ENCODE results near the gene DCDC2B. TPM values are rescaled to one million over a fixed set of nuclear protein-coding genes. Genes with fewer than 3 reads are reported as not detected.

Gene DCDC2B
- total RNA-seq, 4 donors from 2014 or later, result not detected

DNA sequence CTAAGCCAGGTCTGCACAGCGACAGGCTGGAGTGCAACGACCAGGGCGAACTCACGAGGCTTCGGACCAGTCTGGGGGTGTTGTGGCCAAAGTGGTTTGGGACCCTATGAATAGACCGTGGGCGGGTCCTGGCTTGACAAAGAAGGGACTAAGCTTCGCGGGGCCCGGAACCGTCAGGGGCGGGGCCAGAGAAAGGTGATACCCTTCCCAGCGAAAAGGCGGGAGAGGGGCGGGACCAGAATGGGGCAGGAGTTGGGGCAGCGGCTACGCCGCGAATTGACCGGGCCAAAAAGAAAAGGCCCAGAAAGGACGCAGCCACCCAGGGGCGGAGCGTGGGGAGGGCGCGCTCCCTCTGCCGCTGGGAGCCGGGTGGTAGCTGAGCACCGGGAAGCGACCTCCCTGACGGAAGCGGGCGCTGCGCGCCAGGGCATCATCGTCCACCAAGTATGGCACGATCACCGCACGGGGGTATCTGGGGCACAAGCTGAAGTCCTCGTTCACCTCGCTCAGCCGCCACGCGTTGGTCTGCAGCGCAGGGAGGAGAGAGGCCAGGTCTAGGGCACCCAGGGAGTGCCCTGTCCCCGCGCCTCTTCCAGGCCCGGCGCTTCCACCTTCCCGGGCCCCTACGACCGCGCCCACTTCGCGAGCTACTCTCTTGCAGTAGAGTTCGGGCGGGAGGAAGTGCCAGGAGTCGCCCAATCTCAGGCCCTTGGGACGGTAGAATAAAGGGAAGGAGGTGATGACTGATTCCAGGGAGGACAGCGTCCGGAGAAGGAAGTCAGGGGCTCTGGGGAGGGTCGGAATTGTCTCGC is 31.5 kb downstream of the DCDC2B start:
- Histone ChIP-seq H3K9me3 (no peaks in the 10 kb centered on the region), H3K27me3 (no peaks in the 10 kb centered on the region), H3K4me1 (peaks cover 10 to 13% of the 10 kb centered on the region in 2 donors), H3K36me3 (no peaks in the 10 kb centered on the region), H3K27ac (peak overlapping the region; percentile 59 to 74 (median 71)), H3K4me3 (peak overlapping the region; percentile 62 to 74 (median 64))
- ATAC-seq, result peak; percentile 36 to 45
- TF ChIP-seq CTCF (IDR thresholded peaks at IDR 0.05 in 4 of 5, conservative IDR thresholded peaks at IDR 0.05 in 1 of 5), result peak in 2 of 5 experiments; percentile 24 to 35
- TF ChIP-seq POLR2A (IDR thresholded peaks at IDR 0.05), result peak; percentile 48 to 54
- intact Hi-C loops (cut with DNase I; ENCODE audit: low total_unique reads), result loop anchor here (2.0 to 5.0 kb wide), 4 partner anchors 18 to 168 kb away; partner anchors contain the start of genes EIF3I, HDAC1, KPNA6 and TMEM234
- in situ Hi-C loops (cut with MboI; ENCODE audit: low sequenced_read_pairs in 4 of 4), result no loop called here
- DNase-seq, result peak in 1 of 2 donors; percentile 39

DNA sequence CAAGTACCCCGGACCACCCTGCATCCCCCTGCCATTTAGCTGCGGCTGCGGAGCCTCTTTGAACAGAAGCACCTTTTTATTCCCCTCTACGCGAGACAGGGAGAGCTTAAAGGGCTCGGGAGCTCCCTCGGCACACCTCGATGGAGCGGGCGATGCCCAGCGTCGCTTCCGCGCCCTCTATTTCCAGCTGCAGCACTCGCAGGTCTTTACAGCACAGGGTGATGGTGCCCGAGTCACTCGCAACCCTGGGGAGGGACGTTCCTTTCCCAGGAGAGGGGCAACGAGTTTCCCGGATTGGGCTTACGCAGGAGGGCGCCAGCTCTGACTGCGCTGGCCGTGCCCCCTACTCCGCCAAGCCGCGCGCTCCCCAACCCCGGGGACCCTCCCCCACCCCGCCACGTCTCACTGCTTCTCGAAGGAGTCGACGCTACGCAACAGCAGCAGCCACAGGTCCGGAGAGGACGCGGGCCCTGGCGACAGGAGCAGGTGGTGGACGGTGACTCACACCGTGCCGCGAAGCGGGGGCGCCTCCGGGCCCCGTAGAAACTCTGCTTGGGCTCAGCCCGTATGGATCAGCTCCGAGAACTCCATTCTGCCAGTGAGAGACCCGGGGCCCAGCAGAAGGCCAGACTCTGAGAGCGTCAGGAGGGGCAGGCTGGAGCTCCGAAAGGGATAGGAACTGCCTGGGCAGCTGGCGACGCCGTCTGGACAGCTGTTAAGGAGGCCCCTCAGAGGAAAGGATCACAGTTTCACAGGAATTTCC is 32.3 kb downstream of the DCDC2B start:
- no peaks in the 10 kb centered on the region for H3K36me3 ChIP-seq
- in situ Hi-C loops (cut with MboI; ENCODE audit: low sequenced_read_pairs in 4 of 4) (no loop called here), intact Hi-C loops (cut with DNase I; ENCODE audit: low total_unique reads) (loop anchor here (2.0 to 5.0 kb wide), 4 partner anchors 18 to 168 kb away; partner anchors contain the start of genes EIF3I, HDAC1, KPNA6 and TMEM234)
- H3K27ac ChIP-seq, result peak overlapping the region; percentile 59 to 74 (median 71)
- no peaks in the 10 kb centered on the region for H3K9me3 ChIP-seq
- peak; percentile 82 for ATAC-seq
- peak overlapping the region; percentile 62 to 74 (median 64) for H3K4me3 ChIP-seq
- no peaks in the 10 kb centered on the region for H3K27me3 ChIP-seq
- TF ChIP-seq CTCF (IDR thresholded peaks at IDR 0.05 in 4 of 5, conservative IDR thresholded peaks at IDR 0.05 in 1 of 5), result no peak
- TF ChIP-seq POLR2A (IDR thresholded peaks at IDR 0.05), result peak; percentile 21 to 32
- peaks cover 11 to 20% of the 10 kb centered on the region in 2 donors for H3K4me1 ChIP-seq
- peak in 1 of 2 donors; percentile 64 for DNase-seq

GRCh38 chr1:32242341-32242851 is 33.5 kb downstream of the DCDC2B start:
- DNase-seq (no peak), ATAC-seq (no peak)
- TF ChIP-seq POLR2A (IDR thresholded peaks at IDR 0.05) (no peak), CTCF (IDR thresholded peaks at IDR 0.05 in 4 of 5, conservative IDR thresholded peaks at IDR 0.05 in 1 of 5) (no peak)
- no peaks in the 10 kb centered on the region for H3K27me3 ChIP-seq
- no peak overlapping the region for H3K4me3 ChIP-seq
- intact Hi-C loops (cut with DNase I; ENCODE audit: low total_unique reads) (loop anchor here (5.0 kb wide), 2 partner anchors 50 to 135 kb away; partner anchors contain the start of genes HDAC1 and KPNA6), in situ Hi-C loops (cut with MboI; ENCODE audit: low sequenced_read_pairs in 4 of 4) (no loop called here)
- no peaks in the 10 kb centered on the region for H3K36me3 ChIP-seq
- peak overlapping the region in 3 of 4 donors; percentile 71 to 74 (median 71) for H3K27ac ChIP-seq
- H3K4me1 ChIP-seq, result peaks cover 23 to 27% of the 10 kb centered on the region in 2 donors
- no peaks in the 10 kb centered on the region for H3K9me3 ChIP-seq

GRCh38 chr1:32246888-32247273 is 38.0 kb downstream of the DCDC2B start, which contains the start of gene FAM167B:
Gene FAM167B (plus strand): TSS chr1:32247222. CDS start chr1:32247422, 200 bp downstream.
- peak within 1 kb of the TSS in 1 of 4 donors; percentile 3 for H3K4me3 ChIP-seq
- peak; percentile 31 to 50 for ATAC-seq
- peak in 1 of 2 donors; percentile 16 for DNase-seq
- H3K27me3 ChIP-seq, result no peaks in the 10 kb centered on the region
- TF ChIP-seq POLR2A (IDR thresholded peaks at IDR 0.05), result no peak
- TF ChIP-seq CTCF (IDR thresholded peaks at IDR 0.05 in 4 of 5, conservative IDR thresholded peaks at IDR 0.05 in 1 of 5), result no peak
- in situ Hi-C loops (cut with MboI; ENCODE audit: low sequenced_read_pairs in 4 of 4) (no loop called here), intact Hi-C loops (cut with DNase I; ENCODE audit: low total_unique reads) (no loop called here)
- H3K36me3 ChIP-seq, result no peaks in the 10 kb centered on the region
- H3K27ac ChIP-seq, result peak within 1 kb of the TSS; percentile 64 to 76 (median 70)
- no peaks in the 10 kb centered on the region for H3K9me3 ChIP-seq
- H3K4me1 ChIP-seq, result peaks cover 21 to 45% of the 10 kb centered on the region in 2 donors

Measured in gastrocnemius medialis (tissue), 4 donors.